ENCODE data around the gene RTKN2. TPM values are rescaled to one million over a fixed set of nuclear protein-coding genes. Genes with fewer than 3 reads are reported as not detected.

Gene RTKN2
- polyA plus RNA-seq, 3 donors: 0.07 to 0.08 TPM; not detected in 1

- Mint-ChIP-seq H3K4me3 (no peak overlapping the region), H3K27ac (no peak overlapping the region), H3K27me3 (ENCODE audit: low read depth in 3 of 3) (peaks cover 0 to 10% (median 2%) of the 10 kb centered on the region in 3 donors), H3K9me3 (peaks cover 4 to 22% (median 16%) of the 10 kb centered on the region in 7 donors), H3K4me1 (peaks cover 3% of the 10 kb centered on the region), H3K36me3 (no peaks in the 10 kb centered on the region)
- H3K4me1 ChIP-seq (ENCODE audit: control insufficient read depth in 1 of 2, insufficient read depth in 2 of 2, low read length in 2 of 2): no peaks in the 10 kb centered on the region
- H3K4me2 ChIP-seq (replicated peaks; ENCODE audit: extremely low read depth, low read length, poor library complexity, severe bottlenecking): no peak overlapping the region
- peaks cover 4 to 8% of the 10 kb centered on the region in 2 donors for H3K9me3 ChIP-seq (replicated peaks in 1 of 2; ENCODE audit: control insufficient read depth in 1 of 2, insufficient read depth in 1 of 2, low read length in 2 of 2)
- H3K4me3 ChIP-seq (replicated peaks in 1 of 3; ENCODE audit: low read depth in 2 of 3, low read length in 3 of 3): no peak overlapping the region
- no peaks in the 10 kb centered on the region for H4K20me1 ChIP-seq (ENCODE audit: insufficient read depth, low read length)
- no peaks in the 10 kb centered on the region for H3K36me3 ChIP-seq (replicated peaks in 1 of 2; ENCODE audit: control insufficient read depth in 1 of 2, insufficient read depth in 2 of 2, low read length in 2 of 2)
- H2AFZ ChIP-seq (ENCODE audit: insufficient read depth, low read depth, low read length, poor library complexity, severe bottlenecking): no peak overlapping the region
- no peak overlapping the region for H3K9ac ChIP-seq (ENCODE audit: insufficient read depth, low read length, poor library complexity, severe bottlenecking)
- no peaks in the 10 kb centered on the region for H3K27me3 ChIP-seq (ENCODE audit: control insufficient read depth in 2 of 2, insufficient read depth in 2 of 2, low read length in 2 of 2)
- intact Hi-C loops (cut with micrococcal nuclease): no loop called here
- no peaks in the 10 kb centered on the region for H3K79me2 ChIP-seq (ENCODE audit: insufficient read depth, low read length)
- no peak for DNase-seq
- 100% methylated on average over 2 of the region's 4 CpGs for WGBS (ENCODE audit: insufficient coverage)
- no peak overlapping the region for H3K27ac ChIP-seq (ENCODE audit: low read depth in 1 of 2, low read length in 2 of 2)
- TF ChIP-seq CTCF (IDR thresholded peaks at IDR 0.05): no peak
These were observed 34.1 kb upstream of the RTKN2 start for GRCh38 chr10:62302760-62303159.

DNA sequence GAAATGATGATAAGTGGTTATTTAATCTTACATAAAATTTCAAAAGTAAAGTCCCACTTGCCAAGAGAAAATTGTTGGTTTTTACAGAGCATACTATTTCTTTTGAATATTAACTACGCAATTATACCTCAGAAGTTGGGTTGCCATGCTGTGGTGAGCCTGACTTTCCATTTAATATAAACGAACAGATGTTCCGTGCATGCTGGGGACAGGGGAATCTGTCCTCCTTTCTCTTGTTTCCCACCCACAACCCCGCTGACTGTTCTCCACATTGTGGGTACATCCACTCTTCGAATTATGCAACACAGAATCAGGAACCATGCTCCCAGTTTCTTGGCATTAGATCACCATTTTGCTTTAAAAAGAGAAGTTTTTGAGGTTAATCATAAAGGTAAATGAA, 29.2 kb upstream of the RTKN2 start:
- Mint-ChIP-seq H3K4me1 (no peaks in the 10 kb centered on the region), H3K4me3 (no peak overlapping the region), H3K9me3 (peaks cover 4 to 22% (median 16%) of the 10 kb centered on the region in 7 donors), H3K36me3 (no peaks in the 10 kb centered on the region), H3K27me3 (ENCODE audit: low read depth in 3 of 3) (peaks cover 0 to 8% (median 1%) of the 10 kb centered on the region in 3 donors), H3K27ac (no peak overlapping the region)
- Histone ChIP-seq H3K4me3 (replicated peaks in 1 of 3; ENCODE audit: low read depth in 2 of 3, low read length in 3 of 3) (no peak overlapping the region), H3K4me2 (replicated peaks; ENCODE audit: extremely low read depth, low read length, poor library complexity, severe bottlenecking) (no peak overlapping the region), H3K27me3 (ENCODE audit: control insufficient read depth in 2 of 2, insufficient read depth in 2 of 2, low read length in 2 of 2) (no peaks in the 10 kb centered on the region), H3K79me2 (ENCODE audit: insufficient read depth, low read length) (no peaks in the 10 kb centered on the region), H4K20me1 (ENCODE audit: insufficient read depth, low read length) (no peaks in the 10 kb centered on the region), H3K9me3 (replicated peaks in 1 of 2; ENCODE audit: control insufficient read depth in 1 of 2, insufficient read depth in 1 of 2, low read length in 2 of 2) (peaks cover 4 to 8% of the 10 kb centered on the region in 2 donors), H3K36me3 (replicated peaks in 1 of 2; ENCODE audit: control insufficient read depth in 1 of 2, insufficient read depth in 2 of 2, low read length in 2 of 2) (no peaks in the 10 kb centered on the region), H2AFZ (ENCODE audit: insufficient read depth, low read depth, low read length, poor library complexity, severe bottlenecking) (no peak overlapping the region), H3K9ac (ENCODE audit: insufficient read depth, low read length, poor library complexity, severe bottlenecking) (no peak overlapping the region), H3K27ac (ENCODE audit: low read depth in 1 of 2, low read length in 2 of 2) (no peak overlapping the region), H3K4me1 (ENCODE audit: control insufficient read depth in 1 of 2, insufficient read depth in 2 of 2, low read length in 2 of 2) (no peaks in the 10 kb centered on the region)
- no CpG with 5 or more reads among the region's 5 CpGs for WGBS (ENCODE audit: insufficient coverage)
- no peak for DNase-seq
- intact Hi-C loops (cut with micrococcal nuclease): no loop called here
- TF ChIP-seq CTCF (IDR thresholded peaks at IDR 0.05): no peak

Measured in CD14-positive monocyte (primary cell).